Measurements from ENCODE around the gene SMURF1.

DNA sequence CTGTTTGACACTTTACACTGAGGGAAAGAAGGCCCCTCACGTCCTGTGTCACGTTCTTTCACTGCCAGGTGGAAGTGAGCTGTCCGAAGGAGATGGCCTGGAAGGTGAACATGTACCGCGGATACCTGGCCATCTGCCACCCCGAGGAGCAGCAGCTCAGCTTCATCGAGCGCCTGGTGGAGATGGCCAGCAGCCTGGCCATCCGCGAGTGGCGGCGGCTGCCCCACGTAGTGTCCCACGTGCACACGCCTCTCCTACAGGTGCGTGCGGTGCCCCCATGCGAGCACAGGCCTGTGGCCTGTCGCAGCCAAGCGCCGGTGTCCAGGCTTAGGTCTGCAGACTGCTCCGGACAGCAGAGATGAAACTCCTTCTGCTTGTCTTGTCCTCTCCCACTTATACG is 162.2 kb downstream of the SMURF1 start:
- TF ChIP-seq, protein P1, sequence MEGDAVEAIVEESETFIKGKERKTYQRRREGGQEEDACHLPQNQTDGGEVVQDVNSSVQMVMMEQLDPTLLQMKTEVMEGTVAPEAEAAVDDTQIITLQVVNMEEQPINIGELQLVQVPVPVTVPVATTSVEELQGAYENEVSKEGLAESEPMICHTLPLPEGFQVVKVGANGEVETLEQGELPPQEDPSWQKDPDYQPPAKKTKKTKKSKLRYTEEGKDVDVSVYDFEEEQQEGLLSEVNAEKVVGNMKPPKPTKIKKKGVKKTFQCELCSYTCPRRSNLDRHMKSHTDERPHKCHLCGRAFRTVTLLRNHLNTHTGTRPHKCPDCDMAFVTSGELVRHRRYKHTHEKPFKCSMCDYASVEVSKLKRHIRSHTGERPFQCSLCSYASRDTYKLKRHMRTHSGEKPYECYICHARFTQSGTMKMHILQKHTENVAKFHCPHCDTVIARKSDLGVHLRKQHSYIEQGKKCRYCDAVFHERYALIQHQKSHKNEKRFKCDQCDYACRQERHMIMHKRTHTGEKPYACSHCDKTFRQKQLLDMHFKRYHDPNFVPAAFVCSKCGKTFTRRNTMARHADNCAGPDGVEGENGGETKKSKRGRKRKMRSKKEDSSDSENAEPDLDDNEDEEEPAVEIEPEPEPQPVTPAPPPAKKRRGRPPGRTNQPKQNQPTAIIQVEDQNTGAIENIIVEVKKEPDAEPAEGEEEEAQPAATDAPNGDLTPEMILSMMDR (IDR thresholded peaks at IDR 0.05), result no peak
- TF ChIP-seq EP300 (IDR thresholded peaks at IDR 0.05) (no peak), POLR2A (IDR thresholded peaks at IDR 0.05) (no peak)

All from suprapubic skin (tissue), 3 donors.